ENCODE measurements around the gene MARCHF10.
"Not testable (repeated sequence)": the region's sequence is repeated elsewhere in the genome, so short reads cannot be mapped to it uniquely, and the experiment has no call there.

The MARCHF10 gene

GRCh38 chr17:62807812-62808575 lies at the start of gene MARCHF10:
TSS of gene MARCHF10 (minus strand) at chr17:62808314. CDS start at chr17:62801735, 6,579 bp downstream.
- DNase-seq (ENCODE audit: low read depth in 3 of 3): peak in 2 of 3 experiments; percentile 5 to 48

GRCh38 chr17:62857526-62857925 lies 49.4 kb upstream of the MARCHF10 start:
- DNase-seq (ENCODE audit: low read depth in 3 of 3): no peak

GRCh38 chr17:62856594-62856993 lies 48.5 kb upstream of the MARCHF10 start:
- no peak for DNase-seq (ENCODE audit: low read depth in 3 of 3)

- no peak for DNase-seq (ENCODE audit: low read depth in 3 of 3)
Measured at GRCh38 chr17:62855156-62855555, 47.0 kb upstream of the MARCHF10 start.

GRCh38 chr17:62854098-62854680 lies 46.1 kb upstream of the MARCHF10 start:
- no peak for DNase-seq (ENCODE audit: low read depth in 3 of 3)

GRCh38 chr17:62852195-62852594 lies 44.1 kb upstream of the MARCHF10 start:
- DNase-seq (ENCODE audit: low read depth in 3 of 3): no peak

- not testable (repeated sequence) for DNase-seq (ENCODE audit: low read depth in 3 of 3)
Measured at GRCh38 chr17:62849591-62850415, 41.7 kb upstream of the MARCHF10 start.

- DNase-seq (ENCODE audit: low read depth in 3 of 3): no peak
Measured at GRCh38 chr17:62848334-62848733, 40.2 kb upstream of the MARCHF10 start.

GRCh38 chr17:62847426-62847825 lies 39.3 kb upstream of the MARCHF10 start:
- no peak for DNase-seq (ENCODE audit: low read depth in 3 of 3)

GRCh38 chr17:62840871-62841270 lies 32.8 kb upstream of the MARCHF10 start:
- no peak for DNase-seq (ENCODE audit: low read depth in 3 of 3)

- DNase-seq (ENCODE audit: low read depth in 3 of 3): not testable (repeated sequence)
Measured at GRCh38 chr17:62833816-62834215, 25.7 kb upstream of the MARCHF10 start.

- DNase-seq (ENCODE audit: low read depth in 3 of 3): no peak
Measured at GRCh38 chr17:62832405-62832804, 24.3 kb upstream of the MARCHF10 start.

- DNase-seq (ENCODE audit: low read depth in 3 of 3): not testable (repeated sequence)
Measured at GRCh38 chr17:62831066-62831465, 23.0 kb upstream of the MARCHF10 start.

- no peak for DNase-seq (ENCODE audit: low read depth in 3 of 3)
Measured at GRCh38 chr17:62827746-62828485, 19.8 kb upstream of the MARCHF10 start.

- no peak for DNase-seq (ENCODE audit: low read depth in 3 of 3)
Measured at GRCh38 chr17:62826956-62827355, 18.8 kb upstream of the MARCHF10 start.

- DNase-seq (ENCODE audit: low read depth in 3 of 3): no peak
Measured at GRCh38 chr17:62825182-62825581, 17.1 kb upstream of the MARCHF10 start.

GRCh38 chr17:62824290-62825131 lies 16.4 kb upstream of the MARCHF10 start:
- no peak for DNase-seq (ENCODE audit: low read depth in 3 of 3)

- DNase-seq (ENCODE audit: low read depth in 3 of 3): no peak
Measured at GRCh38 chr17:62823111-62823893, 15.2 kb upstream of the MARCHF10 start.

GRCh38 chr17:62822080-62822904 lies 14.2 kb upstream of the MARCHF10 start:
- DNase-seq (ENCODE audit: low read depth in 3 of 3): no peak

Data from stimulated activated CD4-positive, alpha-beta T cell treated with anti-CD3 and anti-CD28 coated beads, TNF-alpha, amount 100 ng/mL, for 24 hours (primary cell).